Neutrophil (primary cell): ENCODE results near the gene TMEM132C.

Experiments
- H3K27ac ChIP-seq: fragments of 200-600 bp; sonication (generic); 2 replicates; pipeline ENCODE4 v1.5.1; 2016; ENCODE audit warnings: mild to moderate bottlenecking, moderate library complexity
- H3K27me3 ChIP-seq: fragments of 200-600 bp; sonication (generic); 2 replicates; pipeline ENCODE4 v1.6.0; 2016; ENCODE audit warnings: mild to moderate bottlenecking
- H3K36me3 ChIP-seq: fragments of 200-600 bp; sonication (generic); 2 replicates; pipeline ENCODE4 v1.5.1; 2017
- H3K4me1 ChIP-seq, 2 experiments: fragments of 200-600 bp in 1 of 2; sonication (generic) in 1 of 2; 1 replicate in 1 of 2; 2 replicates in 1 of 2; pipeline versions ENCODE4 v1.5.1 to v1.6.1; 2013 to 2016; ENCODE audit warnings: low read depth in 1 of 2, low read length in 1 of 2, mild to moderate bottlenecking in 1 of 2, moderate library complexity in 1 of 2; ENCODE audit not compliant: control insufficient read depth in 1 of 2, insufficient read depth in 1 of 2
- H3K4me3 ChIP-seq, 2 experiments: fragments of 200-600 bp in 1 of 2; sonication (generic) in 1 of 2; 1 replicate in 1 of 2; 2 replicates in 1 of 2; pipeline ENCODE4 v1.5.1; 2013 to 2016; ENCODE audit warnings: low read depth in 1 of 2, low read length in 1 of 2, mild to moderate bottlenecking in 1 of 2, moderate library complexity in 1 of 2
- H3K9me3 ChIP-seq: fragments of 200-600 bp; sonication (generic); 2 replicates; pipeline ENCODE4 v1.5.1; 2016
- TF ChIP-seq, protein P1 (sequence below): fragments of 200-600 bp; sonication (generic); IDR thresholded peaks from 2 replicates; pipeline ENCODE4 v1.5.1; 2016; ENCODE audit warnings: antibody characterized with exemption

The TMEM132C gene

DNA sequence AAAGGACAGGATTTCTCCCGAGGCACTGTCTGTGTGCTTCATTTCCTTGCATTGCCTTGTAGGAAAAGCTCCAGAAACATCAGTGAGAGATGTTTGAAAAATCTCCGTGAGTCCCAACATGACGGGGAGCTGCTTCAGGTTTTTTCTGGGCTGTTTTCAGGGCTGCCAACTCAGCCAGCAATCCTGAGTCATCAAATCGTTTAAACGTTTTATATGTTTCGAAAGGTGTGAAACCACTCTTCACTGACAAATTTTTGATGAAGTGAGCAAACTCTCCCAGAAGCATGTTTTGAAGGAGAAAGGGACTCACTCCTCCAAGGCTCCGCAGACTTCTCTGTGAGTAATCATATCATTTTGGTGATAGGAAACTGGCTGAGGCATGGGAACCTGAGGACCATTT is 240.5 kb downstream of the TMEM132C start:
- no peaks in the 10 kb centered on the region for H3K36me3 ChIP-seq
- no peaks in the 10 kb centered on the region for H3K27me3 ChIP-seq
- H3K4me1 ChIP-seq, result no peaks in the 10 kb centered on the region
- H3K9me3 ChIP-seq, result no peaks in the 10 kb centered on the region
- H3K4me3 ChIP-seq, result no peak overlapping the region
- TF ChIP-seq, protein P1, sequence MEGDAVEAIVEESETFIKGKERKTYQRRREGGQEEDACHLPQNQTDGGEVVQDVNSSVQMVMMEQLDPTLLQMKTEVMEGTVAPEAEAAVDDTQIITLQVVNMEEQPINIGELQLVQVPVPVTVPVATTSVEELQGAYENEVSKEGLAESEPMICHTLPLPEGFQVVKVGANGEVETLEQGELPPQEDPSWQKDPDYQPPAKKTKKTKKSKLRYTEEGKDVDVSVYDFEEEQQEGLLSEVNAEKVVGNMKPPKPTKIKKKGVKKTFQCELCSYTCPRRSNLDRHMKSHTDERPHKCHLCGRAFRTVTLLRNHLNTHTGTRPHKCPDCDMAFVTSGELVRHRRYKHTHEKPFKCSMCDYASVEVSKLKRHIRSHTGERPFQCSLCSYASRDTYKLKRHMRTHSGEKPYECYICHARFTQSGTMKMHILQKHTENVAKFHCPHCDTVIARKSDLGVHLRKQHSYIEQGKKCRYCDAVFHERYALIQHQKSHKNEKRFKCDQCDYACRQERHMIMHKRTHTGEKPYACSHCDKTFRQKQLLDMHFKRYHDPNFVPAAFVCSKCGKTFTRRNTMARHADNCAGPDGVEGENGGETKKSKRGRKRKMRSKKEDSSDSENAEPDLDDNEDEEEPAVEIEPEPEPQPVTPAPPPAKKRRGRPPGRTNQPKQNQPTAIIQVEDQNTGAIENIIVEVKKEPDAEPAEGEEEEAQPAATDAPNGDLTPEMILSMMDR, result no peak
- H3K27ac ChIP-seq, result no peak overlapping the region

DNA sequence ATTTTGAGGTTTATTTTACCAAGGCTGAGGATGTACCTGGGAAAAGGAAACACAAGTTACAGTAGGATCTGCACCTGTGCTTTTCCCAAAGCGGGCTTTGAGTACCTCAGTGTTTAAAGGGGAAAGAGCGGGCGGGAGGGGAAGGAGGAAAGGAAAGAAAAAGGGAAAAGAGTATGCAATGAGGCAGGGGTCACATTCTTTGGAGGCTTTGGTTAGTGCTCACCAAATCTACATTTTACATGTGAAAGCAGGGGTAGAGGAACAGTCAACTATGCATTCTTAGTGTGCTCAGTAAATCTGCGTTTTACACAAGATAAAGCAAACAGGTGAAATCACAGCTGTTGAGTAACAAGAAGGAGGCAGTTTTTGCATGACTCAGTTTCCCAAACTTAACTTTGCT is 242.2 kb downstream of the TMEM132C start:
- Histone ChIP-seq H3K9me3 (no peaks in the 10 kb centered on the region), H3K36me3 (no peaks in the 10 kb centered on the region), H3K4me3 (no peak overlapping the region), H3K27ac (no peak overlapping the region), H3K4me1 (no peaks in the 10 kb centered on the region), H3K27me3 (no peaks in the 10 kb centered on the region)
- TF ChIP-seq, protein P1, result no peak

DNA sequence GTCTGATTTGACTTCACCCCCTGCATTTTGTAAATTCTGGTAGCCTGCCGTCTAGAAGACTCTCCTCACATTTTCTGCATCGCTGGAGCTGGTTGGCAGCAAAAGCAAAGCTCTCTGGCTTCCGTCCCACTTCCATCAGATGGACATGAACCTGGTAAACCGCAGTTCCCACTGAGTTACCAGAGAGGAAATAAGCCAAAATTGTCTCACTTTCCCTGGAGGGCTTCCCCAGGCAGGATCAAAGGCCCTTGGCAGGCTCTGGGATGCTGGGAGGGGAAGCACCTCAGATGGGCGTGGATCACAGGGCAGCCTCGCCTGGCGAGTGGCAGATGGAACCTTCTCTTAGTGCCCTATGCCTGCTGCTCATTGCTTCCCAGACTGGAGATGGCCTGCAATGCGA is 243.5 kb downstream of the TMEM132C start:
- Histone ChIP-seq H3K36me3 (no peaks in the 10 kb centered on the region), H3K27ac (no peak overlapping the region), H3K27me3 (no peaks in the 10 kb centered on the region), H3K4me1 (no peaks in the 10 kb centered on the region), H3K4me3 (no peak overlapping the region), H3K9me3 (no peaks in the 10 kb centered on the region)
- TF ChIP-seq, protein P1, result no peak

DNA sequence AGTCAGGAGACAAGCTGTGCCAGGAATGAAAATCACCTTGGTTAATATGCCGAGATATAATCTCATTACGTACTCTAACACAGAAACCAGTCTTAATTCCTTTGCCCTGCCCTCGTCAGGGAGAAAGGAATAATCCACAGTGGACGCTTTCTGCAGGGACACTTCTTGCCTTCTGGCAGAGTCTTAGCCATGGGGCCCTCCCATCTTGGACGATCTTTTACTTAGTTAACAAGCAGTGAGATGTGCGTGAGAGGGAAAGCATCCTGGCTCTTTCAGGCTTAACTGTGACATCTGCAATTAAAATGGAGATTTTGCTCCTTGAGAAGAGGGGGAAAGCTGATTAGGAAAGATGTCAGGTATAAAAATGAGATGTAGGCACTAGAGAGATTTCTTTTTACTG is 246.4 kb downstream of the TMEM132C start:
- no peak overlapping the region for H3K4me3 ChIP-seq
- H3K27ac ChIP-seq, result no peak overlapping the region
- TF ChIP-seq, protein P1, result no peak
- no peaks in the 10 kb centered on the region for H3K4me1 ChIP-seq
- H3K9me3 ChIP-seq, result no peaks in the 10 kb centered on the region
- no peaks in the 10 kb centered on the region for H3K36me3 ChIP-seq
- no peaks in the 10 kb centered on the region for H3K27me3 ChIP-seq

DNA sequence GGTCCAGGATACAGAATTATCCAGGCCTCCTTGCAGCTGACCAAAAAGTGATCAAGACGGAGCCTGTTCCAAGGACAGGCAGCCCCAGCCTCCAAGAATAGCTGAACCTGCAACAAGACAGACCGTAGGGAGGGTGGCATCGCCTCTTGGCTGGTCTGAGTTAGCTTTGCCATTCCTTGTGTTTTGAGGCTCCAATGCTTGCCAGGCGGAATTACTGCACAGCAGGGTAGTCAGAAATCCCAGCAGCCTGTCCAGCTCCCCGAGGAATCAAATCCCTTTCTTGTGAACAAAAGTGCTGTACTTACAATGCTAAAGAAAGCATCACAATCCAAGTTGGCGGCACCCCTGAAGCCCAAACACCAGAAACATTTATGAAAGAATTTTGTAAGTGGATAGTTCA is 246.9 kb downstream of the TMEM132C start:
- TF ChIP-seq, protein P1, result no peak

DNA sequence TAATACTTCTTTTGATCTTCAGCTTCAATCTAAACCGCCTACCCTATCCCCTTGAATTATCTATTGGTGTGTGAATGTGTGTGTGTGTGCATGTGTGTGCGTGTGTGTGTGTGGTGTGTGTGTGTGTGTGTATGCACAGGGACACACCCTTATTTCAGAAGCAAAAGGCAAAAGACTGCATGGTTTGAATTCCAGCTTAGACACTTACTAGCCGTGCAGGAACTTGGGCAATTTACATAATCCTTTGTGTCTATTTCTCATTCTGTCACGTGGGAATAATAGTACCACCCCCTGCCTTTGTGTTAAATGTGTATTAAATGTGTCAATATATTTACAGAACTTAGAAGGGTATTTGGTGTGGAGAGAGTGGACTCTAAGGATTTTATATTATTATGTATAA is 251.7 kb downstream of the TMEM132C start:
- Histone ChIP-seq H3K36me3 (no peaks in the 10 kb centered on the region), H3K27ac (no peak overlapping the region), H3K4me1 (no peaks in the 10 kb centered on the region), H3K27me3 (no peaks in the 10 kb centered on the region), H3K4me3 (no peak overlapping the region), H3K9me3 (no peaks in the 10 kb centered on the region)
- TF ChIP-seq, protein P1, result no peak

More for the DNA sequence above, 246.9 kb downstream of the TMEM132C start:
- Histone ChIP-seq H3K27me3 (no peaks in the 10 kb centered on the region), H3K36me3 (no peaks in the 10 kb centered on the region), H3K4me3 (no peak overlapping the region), H3K27ac (no peak overlapping the region), H3K9me3 (no peaks in the 10 kb centered on the region), H3K4me1 (no peaks in the 10 kb centered on the region)
